H9 (cell line): Measurements from ENCODE around the gene IGF1R. TPM values are rescaled to one million over a fixed set of nuclear protein-coding genes. Genes with fewer than 3 reads are reported as not detected.

Experiments
- DNase-seq: peaks from one replicate; pipeline ENCODE4 v3.0.0-alpha.2; 2017
- H2AFZ ChIP-seq: one replicate; pipeline ENCODE4 v1.6.1; 2013; ENCODE audit warnings: mild to moderate bottlenecking, low read length, control low read depth, moderate library complexity
- H2AK5ac ChIP-seq: 2 replicates; pipeline ENCODE4 v1.6.1; 2013; ENCODE audit warnings: low read length, control low read depth, mixed read lengths; ENCODE audit not compliant: insufficient read length
- H2BK120ac ChIP-seq: one replicate; pipeline ENCODE4 v1.6.1; 2013; ENCODE audit warnings: low read depth, mild to moderate bottlenecking, low read length, control low read depth, inconsistent platforms; ENCODE audit not compliant: poor library complexity, severe bottlenecking
- H2BK12ac ChIP-seq: 2 replicates; pipeline ENCODE4 v1.6.1; 2013; ENCODE audit warnings: low read length, control low read depth, mixed read lengths, low read depth; ENCODE audit not compliant: insufficient read length
- H2BK15ac ChIP-seq: 2 replicates; pipeline ENCODE4 v1.6.1; 2013; ENCODE audit warnings: low read depth, low read length, control low read depth
- H2BK20ac ChIP-seq: one replicate; pipeline ENCODE4 v1.6.1; 2013; ENCODE audit warnings: low read depth, mild to moderate bottlenecking, low read length, control low read depth, inconsistent platforms; ENCODE audit not compliant: poor library complexity, severe bottlenecking
- H2BK5ac ChIP-seq: 2 replicates; pipeline ENCODE4 v1.6.1; 2013; ENCODE audit warnings: low read length, control low read depth, mixed read lengths; ENCODE audit not compliant: insufficient read length
- H3K14ac ChIP-seq: 2 replicates; pipeline ENCODE4 v1.6.1; 2013; ENCODE audit warnings: low read length, control low read depth; ENCODE audit not compliant: insufficient read depth
- H3K18ac ChIP-seq: 2 replicates; pipeline ENCODE4 v1.6.1; 2013; ENCODE audit warnings: low read depth, mild to moderate bottlenecking, mixed read lengths, low read length, control low read depth; ENCODE audit not compliant: insufficient read length
- H3K23ac ChIP-seq: 2 replicates; pipeline ENCODE4 v1.6.1; 2013; ENCODE audit warnings: low read length, control low read depth, mixed read lengths, low read depth; ENCODE audit not compliant: insufficient read length
- H3K23me2 ChIP-seq: 2 replicates; pipeline ENCODE4 v1.6.1; 2013; ENCODE audit warnings: low read depth, mild to moderate bottlenecking, mixed read lengths, low read length, control low read depth; ENCODE audit not compliant: insufficient read length, poor library complexity, severe bottlenecking
- H3K27ac ChIP-seq: 2 replicates; pipeline ENCODE4 v1.5.1; 2013; ENCODE audit warnings: low read length, control low read depth, mixed read lengths, low read depth; ENCODE audit not compliant: insufficient read length
- H3K27me3 ChIP-seq: 2 replicates; pipeline ENCODE4 v1.6.1; 2013; ENCODE audit warnings: low read length, control low read depth, inconsistent platforms; ENCODE audit not compliant: insufficient read depth
- H3K4ac ChIP-seq: 2 replicates; pipeline ENCODE4 v1.6.1; 2013; ENCODE audit warnings: low read depth, mild to moderate bottlenecking, control low read depth, inconsistent platforms, low read length, moderate library complexity
- H3K4me1 ChIP-seq: 2 replicates; pipeline ENCODE4 v1.6.1; 2013; ENCODE audit warnings: low read length, control low read depth, inconsistent platforms; ENCODE audit not compliant: insufficient read depth
- H3K4me2 ChIP-seq: 2 replicates; pipeline ENCODE4 v1.6.1; 2013; ENCODE audit warnings: low read length, control low read depth, mixed read lengths; ENCODE audit not compliant: insufficient read length, insufficient read depth
- H3K56ac ChIP-seq: 2 replicates; pipeline ENCODE4 v1.6.1; 2013; ENCODE audit warnings: low read depth, mild to moderate bottlenecking, mixed read lengths, low read length, control low read depth; ENCODE audit not compliant: insufficient read length
- H3K79me1 ChIP-seq: 2 replicates; pipeline ENCODE4 v1.6.1; 2013; ENCODE audit warnings: low read depth, mild to moderate bottlenecking, moderate library complexity, low read length, control low read depth, inconsistent platforms; ENCODE audit not compliant: insufficient read depth, poor library complexity, severe bottlenecking
- H3K79me2 ChIP-seq: 2 replicates; pipeline ENCODE4 v1.6.1; 2013; ENCODE audit warnings: low read length, control low read depth, inconsistent platforms; ENCODE audit not compliant: insufficient read depth
- H3K9ac ChIP-seq: 2 replicates; pipeline ENCODE4 v1.6.1; 2013; ENCODE audit warnings: low read length, control low read depth, mixed read lengths; ENCODE audit not compliant: insufficient read length; ENCODE audit errors: extremely low read depth
- H3K9me3 ChIP-seq: one replicate; pipeline ENCODE4 v1.6.1; 2013; ENCODE audit warnings: low read depth, low read length, inconsistent platforms; ENCODE audit not compliant: control insufficient read depth
- H3T11ph ChIP-seq: one replicate; pipeline ENCODE4 v1.6.1; 2013; ENCODE audit warnings: mild to moderate bottlenecking, low read length, control low read depth, inconsistent platforms
- H4K20me1 ChIP-seq: one replicate; pipeline ENCODE4 v1.6.1; 2013; ENCODE audit not compliant: control insufficient read depth, insufficient read length, insufficient read depth
- H4K5ac ChIP-seq: 2 replicates; pipeline ENCODE4 v1.6.1; 2013; ENCODE audit warnings: low read depth, mild to moderate bottlenecking, mixed read lengths, low read length, control low read depth; ENCODE audit not compliant: insufficient read length
- H4K8ac ChIP-seq: replicated peaks from 2 replicates; pipeline ENCODE4 v1.6.1; 2013; ENCODE audit warnings: low read length, control low read depth, mixed read lengths, low read depth; ENCODE audit not compliant: insufficient read length
- H4K91ac ChIP-seq: 2 replicates; pipeline ENCODE4 v1.6.1; 2013; ENCODE audit warnings: low read depth, mild to moderate bottlenecking, moderate library complexity, mixed read lengths, low read length, control low read depth; ENCODE audit not compliant: insufficient read length
- H3K27ac Mint-ChIP-seq, 3 experiments: 2 replicates in 2 of 3; 3 replicates in 1 of 3; pipeline ENCODE4 v1.8.0; 2020 to 2021; ENCODE audit warnings: mixed read lengths in 3 of 3, mild to moderate bottlenecking in 1 of 3, moderate library complexity in 1 of 3
- H3K27me3 Mint-ChIP-seq: 2 replicates; pipeline ENCODE4 v1.8.0; 2021; ENCODE audit warnings: low read depth, mild to moderate bottlenecking, moderate library complexity, mixed read lengths
- H3K36me3 Mint-ChIP-seq, 3 experiments: 2 replicates in 2 of 3; 3 replicates in 1 of 3; pipeline ENCODE4 v1.8.0; 2020 to 2021; ENCODE audit warnings: low read depth in 3 of 3, mixed read lengths in 3 of 3; ENCODE audit not compliant: insufficient read depth in 1 of 3
- H3K4me1 Mint-ChIP-seq, 2 experiments: 2 replicates each; pipeline ENCODE4 v1.8.0; 2020; ENCODE audit warnings: mixed read lengths in 2 of 2
- H3K4me3 Mint-ChIP-seq, 2 experiments: 2 replicates in 1 of 2; 3 replicates in 1 of 2; pipeline ENCODE4 v1.8.0; 2020 to 2021; ENCODE audit warnings: mild to moderate bottlenecking in 2 of 2, mixed read lengths in 2 of 2, moderate library complexity in 1 of 2
- H3K9me3 Mint-ChIP-seq, 2 experiments: 2 replicates in 1 of 2; 3 replicates in 1 of 2; pipeline ENCODE4 v1.8.0; 2020; ENCODE audit warnings: mild to moderate bottlenecking in 2 of 2, mixed read lengths in 2 of 2, moderate library complexity in 1 of 2
- WGBS: extraction: QIAGEN DNeasy Blood & Tissue Kit; methylation state at CpG from one replicate; pipeline ENCODE4 v1.1.7; 2013; ENCODE audit warnings: missing lambda C conversion rate, low lambda C conversion rate, mixed read lengths; ENCODE audit not compliant: insufficient read length; ENCODE audit errors: extremely low coverage; 5-methylcytosine and 5-hydroxymethylcytosine counted together
- total RNA-seq: library from RNA; stranded (reverse); gene quantifications from 2 replicates; pipeline ENCODE4 v1.2.1, GENCODE V29; 2021
- TF ChIP-seq, protein P1 (sequence below): fragments of 200-600 bp; sonication (generic); conservative IDR thresholded peaks from 3 replicates; pipeline ENCODE4 v1.8.0; 2021; ENCODE audit warnings: antibody characterized with exemption, mild to moderate bottlenecking

The IGF1R gene
- total RNA-seq, 1 experiment from 2014 or later: 70.0 TPM

DNA sequence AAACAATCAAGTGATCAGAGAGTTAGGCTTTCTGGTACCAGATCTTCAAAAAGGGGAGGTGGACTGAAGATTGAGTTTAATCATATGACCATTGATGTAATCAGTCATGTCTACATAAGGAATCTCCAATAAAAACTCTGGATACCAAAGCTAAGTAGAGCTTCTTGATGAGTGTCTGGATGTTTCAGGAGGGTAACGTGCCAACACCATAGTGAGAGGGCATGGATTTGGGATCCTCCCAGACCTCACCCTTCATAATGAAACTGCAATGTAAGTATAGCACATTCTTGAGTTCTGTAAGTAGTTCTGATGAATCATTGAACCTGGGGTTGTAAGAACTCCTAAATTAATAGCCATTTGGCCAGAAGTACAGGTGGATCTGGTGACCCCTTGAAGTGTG is 337.9 kb downstream of the IGF1R start:
- TF ChIP-seq, protein P1, sequence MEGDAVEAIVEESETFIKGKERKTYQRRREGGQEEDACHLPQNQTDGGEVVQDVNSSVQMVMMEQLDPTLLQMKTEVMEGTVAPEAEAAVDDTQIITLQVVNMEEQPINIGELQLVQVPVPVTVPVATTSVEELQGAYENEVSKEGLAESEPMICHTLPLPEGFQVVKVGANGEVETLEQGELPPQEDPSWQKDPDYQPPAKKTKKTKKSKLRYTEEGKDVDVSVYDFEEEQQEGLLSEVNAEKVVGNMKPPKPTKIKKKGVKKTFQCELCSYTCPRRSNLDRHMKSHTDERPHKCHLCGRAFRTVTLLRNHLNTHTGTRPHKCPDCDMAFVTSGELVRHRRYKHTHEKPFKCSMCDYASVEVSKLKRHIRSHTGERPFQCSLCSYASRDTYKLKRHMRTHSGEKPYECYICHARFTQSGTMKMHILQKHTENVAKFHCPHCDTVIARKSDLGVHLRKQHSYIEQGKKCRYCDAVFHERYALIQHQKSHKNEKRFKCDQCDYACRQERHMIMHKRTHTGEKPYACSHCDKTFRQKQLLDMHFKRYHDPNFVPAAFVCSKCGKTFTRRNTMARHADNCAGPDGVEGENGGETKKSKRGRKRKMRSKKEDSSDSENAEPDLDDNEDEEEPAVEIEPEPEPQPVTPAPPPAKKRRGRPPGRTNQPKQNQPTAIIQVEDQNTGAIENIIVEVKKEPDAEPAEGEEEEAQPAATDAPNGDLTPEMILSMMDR: no peak
- H4K20me1 ChIP-seq: no peaks in the 10 kb centered on the region
- no peak overlapping the region for H4K5ac ChIP-seq
- H4K91ac ChIP-seq: no peak overlapping the region
- H3K27me3 Mint-ChIP-seq: peaks cover 17% of the 10 kb centered on the region
- H3K9ac ChIP-seq: no peak overlapping the region
- no peaks in the 10 kb centered on the region for H3K79me2 ChIP-seq
- H3K9me3 ChIP-seq: peaks cover 14% of the 10 kb centered on the region
- no peak overlapping the region for H3K23ac ChIP-seq
- H3K4me2 ChIP-seq: no peak overlapping the region
- H3K79me1 ChIP-seq: no peaks in the 10 kb centered on the region
- peaks cover 23 to 25% of the 10 kb centered on the region in 2 experiments for H3K9me3 Mint-ChIP-seq
- no peak overlapping the region for H2BK20ac ChIP-seq
- H2BK120ac ChIP-seq: no peak overlapping the region
- no peak overlapping the region for H4K8ac ChIP-seq
- H2AK5ac ChIP-seq: no peak overlapping the region
- no peak overlapping the region for H3K27ac Mint-ChIP-seq
- no peak overlapping the region for H2BK5ac ChIP-seq
- no peak overlapping the region for H3K56ac ChIP-seq
- H2BK12ac ChIP-seq: no peak overlapping the region
- H3K14ac ChIP-seq: no peak overlapping the region
- H3K27ac ChIP-seq: no peak overlapping the region
- DNase-seq: no peak
- no peaks in the 10 kb centered on the region for H3K4me1 Mint-ChIP-seq
- no peaks in the 10 kb centered on the region for H3K23me2 ChIP-seq
- H3K18ac ChIP-seq: no peak overlapping the region
- no peak overlapping the region for H3K4ac ChIP-seq
- no peak overlapping the region for H3T11ph ChIP-seq
- no CpG with 5 or more reads among the region's 1 CpG for WGBS
- H2AFZ ChIP-seq: no peak overlapping the region
- no peaks in the 10 kb centered on the region for H3K27me3 ChIP-seq
- peaks cover 6 to 12% (median 6%) of the 10 kb centered on the region in 3 experiments for H3K36me3 Mint-ChIP-seq
- H2BK15ac ChIP-seq: no peak overlapping the region
- no peaks in the 10 kb centered on the region for H3K4me1 ChIP-seq
- no peak overlapping the region for H3K4me3 Mint-ChIP-seq
